Breast epithelium (tissue), 3 donors: Measurements from ENCODE around the gene IDS.

Experiments used
- POLR2A ChIP-seq: fragments of 450-650 bp; IDR thresholded peaks from one replicate; pipeline ENCODE4 v1.6.1; 2016; ENCODE audit warnings: antibody characterized with exemption, mild to moderate bottlenecking, moderate library complexity
- TF ChIP-seq, protein P1 (sequence below), 3 donors: fragments of 450-650 bp; IDR thresholded peaks; one replicate each; pipeline ENCODE4 v1.5.1; 2016 to 2017; ENCODE audit warnings: antibody characterized with exemption in 3 of 3, mild to moderate bottlenecking in 3 of 3, moderate library complexity in 3 of 3

DNA sequence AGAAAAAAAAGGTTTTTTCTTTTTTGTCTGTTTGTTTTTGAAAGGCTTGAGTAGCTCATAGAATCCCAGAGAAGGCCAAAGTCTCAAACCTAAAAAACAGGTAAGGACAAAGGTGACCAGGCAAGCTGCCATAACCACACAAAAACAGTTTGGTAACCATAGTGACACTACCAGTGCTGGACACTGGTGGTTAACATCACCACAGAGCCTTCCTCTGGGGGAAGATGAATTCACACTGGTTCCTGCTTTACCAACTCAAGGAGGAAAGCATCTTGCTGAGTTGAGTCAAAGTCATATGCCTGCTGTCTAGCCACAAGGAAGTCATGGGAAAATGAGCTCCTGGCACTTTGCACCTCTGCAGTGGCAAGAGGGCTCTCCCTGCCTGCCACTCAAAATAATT is 32.5 kb downstream of the IDS start:
- TF ChIP-seq, protein P1, sequence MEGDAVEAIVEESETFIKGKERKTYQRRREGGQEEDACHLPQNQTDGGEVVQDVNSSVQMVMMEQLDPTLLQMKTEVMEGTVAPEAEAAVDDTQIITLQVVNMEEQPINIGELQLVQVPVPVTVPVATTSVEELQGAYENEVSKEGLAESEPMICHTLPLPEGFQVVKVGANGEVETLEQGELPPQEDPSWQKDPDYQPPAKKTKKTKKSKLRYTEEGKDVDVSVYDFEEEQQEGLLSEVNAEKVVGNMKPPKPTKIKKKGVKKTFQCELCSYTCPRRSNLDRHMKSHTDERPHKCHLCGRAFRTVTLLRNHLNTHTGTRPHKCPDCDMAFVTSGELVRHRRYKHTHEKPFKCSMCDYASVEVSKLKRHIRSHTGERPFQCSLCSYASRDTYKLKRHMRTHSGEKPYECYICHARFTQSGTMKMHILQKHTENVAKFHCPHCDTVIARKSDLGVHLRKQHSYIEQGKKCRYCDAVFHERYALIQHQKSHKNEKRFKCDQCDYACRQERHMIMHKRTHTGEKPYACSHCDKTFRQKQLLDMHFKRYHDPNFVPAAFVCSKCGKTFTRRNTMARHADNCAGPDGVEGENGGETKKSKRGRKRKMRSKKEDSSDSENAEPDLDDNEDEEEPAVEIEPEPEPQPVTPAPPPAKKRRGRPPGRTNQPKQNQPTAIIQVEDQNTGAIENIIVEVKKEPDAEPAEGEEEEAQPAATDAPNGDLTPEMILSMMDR (IDR thresholded peaks at IDR 0.05): no peak
- no peak for TF ChIP-seq POLR2A
